DOHH2 (cell line): ENCODE data around the gene EML5.

ENCODE experiments used
- EZH2phosphoT487 ChIP-seq: fragments of 200-600 bp; sonication (generic); IDR thresholded peaks from 2 replicates; pipeline ENCODE4 v1.6.1; 2017; ENCODE audit warnings: borderline replicate concordance, mild to moderate bottlenecking, antibody characterized with exemption, low read length, moderate library complexity, mixed read lengths
- TF ChIP-seq, protein P1 (sequence below): fragments of 200-600 bp; sonication (generic); IDR thresholded peaks from one replicate; pipeline ENCODE4 v1.5.1; 2014; ENCODE audit warnings: antibody characterized with exemption, mild to moderate bottlenecking, low read depth, low read length; ENCODE audit not compliant: poor library complexity, severe bottlenecking

DNA sequence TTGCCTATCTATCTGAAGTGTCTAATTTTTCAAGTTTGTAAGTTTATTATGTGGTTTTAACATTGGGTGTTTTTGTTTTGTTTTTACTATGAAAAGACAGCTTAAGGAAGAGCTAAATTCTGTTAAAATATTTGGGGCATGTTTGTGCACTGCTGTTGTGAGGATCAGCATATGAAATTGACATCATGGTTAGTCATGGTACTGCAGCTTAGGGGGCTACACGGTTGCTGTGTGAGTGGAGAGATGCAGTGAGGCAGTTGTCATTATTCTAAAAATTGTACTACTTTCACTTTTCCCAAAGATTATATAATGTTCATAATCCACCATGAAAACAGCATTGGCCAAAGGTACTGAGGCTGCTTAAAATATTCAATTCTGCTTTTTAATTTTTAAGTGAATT, 180.9 kb downstream of the EML5 start:
- TF ChIP-seq, protein P1, sequence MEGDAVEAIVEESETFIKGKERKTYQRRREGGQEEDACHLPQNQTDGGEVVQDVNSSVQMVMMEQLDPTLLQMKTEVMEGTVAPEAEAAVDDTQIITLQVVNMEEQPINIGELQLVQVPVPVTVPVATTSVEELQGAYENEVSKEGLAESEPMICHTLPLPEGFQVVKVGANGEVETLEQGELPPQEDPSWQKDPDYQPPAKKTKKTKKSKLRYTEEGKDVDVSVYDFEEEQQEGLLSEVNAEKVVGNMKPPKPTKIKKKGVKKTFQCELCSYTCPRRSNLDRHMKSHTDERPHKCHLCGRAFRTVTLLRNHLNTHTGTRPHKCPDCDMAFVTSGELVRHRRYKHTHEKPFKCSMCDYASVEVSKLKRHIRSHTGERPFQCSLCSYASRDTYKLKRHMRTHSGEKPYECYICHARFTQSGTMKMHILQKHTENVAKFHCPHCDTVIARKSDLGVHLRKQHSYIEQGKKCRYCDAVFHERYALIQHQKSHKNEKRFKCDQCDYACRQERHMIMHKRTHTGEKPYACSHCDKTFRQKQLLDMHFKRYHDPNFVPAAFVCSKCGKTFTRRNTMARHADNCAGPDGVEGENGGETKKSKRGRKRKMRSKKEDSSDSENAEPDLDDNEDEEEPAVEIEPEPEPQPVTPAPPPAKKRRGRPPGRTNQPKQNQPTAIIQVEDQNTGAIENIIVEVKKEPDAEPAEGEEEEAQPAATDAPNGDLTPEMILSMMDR, result no peak
- TF ChIP-seq EZH2phosphoT487, result no peak
